Suprapubic skin (tissue), 4 donors: ENCODE measurements around the gene ARHGEF28. TPM values are rescaled to one million over a fixed set of nuclear protein-coding genes. Genes with fewer than 3 reads are reported as not detected.

ENCODE experiments used
- DNase-seq, 2 donors: peaks; one replicate each; pipeline ENCODE4 v3.0.0-alpha.2; 2019; ENCODE audit warnings: low spot score in 2 of 2
- H3K27ac ChIP-seq: fragments of 200-600 bp; sonication (generic); one replicate; pipeline ENCODE4 v1.5.1; 2019
- H3K27me3 ChIP-seq: fragments of 200-600 bp; sonication (generic); one replicate; pipeline ENCODE4 v1.5.1; 2019
- H3K36me3 ChIP-seq: fragments of 200-600 bp; sonication (generic); one replicate; pipeline ENCODE4 v1.5.1; 2019
- H3K4me1 ChIP-seq: fragments of 200-600 bp; sonication (generic); one replicate; pipeline ENCODE4 v1.5.1; 2019
- H3K4me3 ChIP-seq: fragments of 200-600 bp; sonication (generic); one replicate; pipeline ENCODE4 v1.5.1; 2019; ENCODE audit warnings: mild to moderate bottlenecking
- H3K9me3 ChIP-seq: fragments of 200-600 bp; sonication (generic); one replicate; pipeline ENCODE4 v1.5.1; 2019
- CTCF ChIP-seq, 2 donors: fragments of 200-600 bp in 1 of 2; fragments of 450-650 bp in 1 of 2; sonication (generic) in 1 of 2; IDR thresholded peaks; one replicate each; pipeline ENCODE4 v1.5.1; 2016 to 2019; ENCODE audit warnings: antibody characterized with exemption in 2 of 2, mild to moderate bottlenecking in 1 of 2, moderate library complexity in 1 of 2
- EP300 ChIP-seq: sonication (generic); formaldehyde crosslinking; IDR thresholded peaks from one replicate; pipeline ENCODE4 v1.6.1; 2017; ENCODE audit warnings: antibody characterized with exemption
- POLR2A ChIP-seq, 2 donors: fragments of 450-650 bp; IDR thresholded peaks; one replicate each; pipeline ENCODE4 v1.6.1; 2017; ENCODE audit warnings: antibody characterized with exemption in 2 of 2, mild to moderate bottlenecking in 2 of 2, moderate library complexity in 2 of 2
- POLR2AphosphoS5 ChIP-seq, 3 donors: sonication (generic); formaldehyde crosslinking; IDR thresholded peaks; one replicate each; pipeline ENCODE4 v1.6.1; 2017; ENCODE audit warnings: antibody characterized with exemption in 3 of 3
- WGBS: methylation state at CpG from one replicate; pipeline ENCODE4 v1.1.5; 2018; 5-methylcytosine and 5-hydroxymethylcytosine counted together
- total RNA-seq, 4 donors: library from RNA; depleted of rRNA; stranded (reverse); fragments of >200 nt; gene quantifications; one replicate each; pipeline ENCODE4 v1.1.0, GENCODE V29; 2016

The ARHGEF28 gene
- total RNA-seq, 4 donors from 2014 or later = 25.6 to 104 (median 39.1) TPM

- no peak for DNase-seq
- H3K4me3 ChIP-seq = no peak overlapping the region
- H3K9me3 ChIP-seq = no peaks in the 10 kb centered on the region
- H3K27ac ChIP-seq = no peak overlapping the region
- TF ChIP-seq POLR2AphosphoS5 (IDR thresholded peaks at IDR 0.05) = no peak
- TF ChIP-seq EP300 = no peak
- TF ChIP-seq CTCF (IDR thresholded peaks at IDR 0.05) = no peak
- TF ChIP-seq POLR2A (IDR thresholded peaks at IDR 0.05) = no peak
- H3K4me1 ChIP-seq = no peaks in the 10 kb centered on the region
- H3K27me3 ChIP-seq = no peaks in the 10 kb centered on the region
- 88% methylated on average over 4 of the region's 4 CpGs for WGBS
- H3K36me3 ChIP-seq = peaks cover 30% of the 10 kb centered on the region
These were observed 261.7 kb downstream of the ARHGEF28 start for GRCh38 chr5:73887688-73888087.

- DNase-seq = no peak
- no peak for TF ChIP-seq POLR2A (IDR thresholded peaks at IDR 0.05)
- no peak for TF ChIP-seq CTCF (IDR thresholded peaks at IDR 0.05)
- 97% methylated on average over 4 of the region's 4 CpGs for WGBS
- Histone ChIP-seq H3K4me1 (no peaks in the 10 kb centered on the region), H3K27me3 (no peaks in the 10 kb centered on the region), H3K9me3 (no peaks in the 10 kb centered on the region), H3K27ac (no peak overlapping the region), H3K36me3 (peaks cover 30% of the 10 kb centered on the region), H3K4me3 (no peak overlapping the region)
These were observed 264.6 kb downstream of the ARHGEF28 start for GRCh38 chr5:73890569-73890968.

GRCh38 chr5:73892218-73892617, 266.2 kb downstream of the ARHGEF28 start:
- Histone ChIP-seq H3K36me3 (peaks cover 30% of the 10 kb centered on the region), H3K9me3 (no peaks in the 10 kb centered on the region), H3K4me3 (no peak overlapping the region), H3K27me3 (no peaks in the 10 kb centered on the region), H3K27ac (no peak overlapping the region), H3K4me1 (no peaks in the 10 kb centered on the region)
- TF ChIP-seq CTCF (IDR thresholded peaks at IDR 0.05) (no peak), EP300 (no peak), POLR2A (IDR thresholded peaks at IDR 0.05) (no peak), POLR2AphosphoS5 (IDR thresholded peaks at IDR 0.05) (no peak)
- 98% methylated on average over 6 of the region's 6 CpGs for WGBS
- no peak for DNase-seq

- Histone ChIP-seq H3K27ac (no peak overlapping the region), H3K4me3 (no peak overlapping the region), H3K9me3 (no peaks in the 10 kb centered on the region), H3K27me3 (no peaks in the 10 kb centered on the region), H3K36me3 (peaks cover 27% of the 10 kb centered on the region), H3K4me1 (no peaks in the 10 kb centered on the region)
- no peak for TF ChIP-seq POLR2A (IDR thresholded peaks at IDR 0.05)
- no peak for TF ChIP-seq POLR2AphosphoS5 (IDR thresholded peaks at IDR 0.05)
- no peak for TF ChIP-seq CTCF (IDR thresholded peaks at IDR 0.05)
- no peak for TF ChIP-seq EP300
- no peak for DNase-seq
- WGBS = 28% methylated on average over 1 of the region's 1 CpG
These were observed 266.8 kb downstream of the ARHGEF28 start for GRCh38 chr5:73892806-73893205.

GRCh38 chr5:73893813-73894212, 267.8 kb downstream of the ARHGEF28 start:
- Histone ChIP-seq H3K4me3 (no peak overlapping the region), H3K4me1 (no peaks in the 10 kb centered on the region), H3K27me3 (no peaks in the 10 kb centered on the region), H3K36me3 (peaks cover 25% of the 10 kb centered on the region), H3K27ac (no peak overlapping the region), H3K9me3 (no peaks in the 10 kb centered on the region)
- DNase-seq = no peak
- 88% methylated on average over 2 of the region's 2 CpGs for WGBS
- TF ChIP-seq CTCF (IDR thresholded peaks at IDR 0.05) = no peak
- TF ChIP-seq EP300 = no peak
- no peak for TF ChIP-seq POLR2AphosphoS5 (IDR thresholded peaks at IDR 0.05)
- no peak for TF ChIP-seq POLR2A (IDR thresholded peaks at IDR 0.05)
